HEK293 (cell line): Measurements from ENCODE around the gene IL13.

Source experiments
- GLI4 ChIP-seq: fragments of 450-650 bp; formaldehyde crosslinking; IDR thresholded peaks from 2 replicates; pipeline ENCODE4 v1.5.1; 2016; ENCODE audit warnings: missing biosample characterization, missing genetic modification characterization
- WT1 ChIP-seq: fragments of 450-650 bp; formaldehyde crosslinking; IDR thresholded peaks from 2 replicates; pipeline ENCODE4 v1.5.1; 2016; ENCODE audit warnings: missing biosample characterization, missing genetic modification characterization
- ZBTB7A ChIP-seq: fragments of 450-650 bp; formaldehyde crosslinking; IDR thresholded peaks from 2 replicates; pipeline ENCODE4 v1.5.1; 2016; ENCODE audit warnings: low read depth, missing biosample characterization, missing genetic modification characterization
- ZEB2 ChIP-seq: fragments of 450-650 bp; formaldehyde crosslinking; IDR thresholded peaks from 2 replicates; pipeline ENCODE4 v1.5.1; 2016; ENCODE audit warnings: missing biosample characterization, missing genetic modification characterization
- ZNF184 ChIP-seq: fragments of 450-650 bp; IDR thresholded peaks from 2 replicates; pipeline ENCODE4 v1.5.1; 2018; ENCODE audit warnings: missing biosample characterization, mild to moderate bottlenecking, missing genetic modification characterization
- ZNF221 ChIP-seq: fragments of 450-650 bp; formaldehyde crosslinking; IDR thresholded peaks from 2 replicates; pipeline ENCODE4 v1.5.1; 2017; ENCODE audit warnings: missing biosample characterization, missing genetic modification characterization, borderline replicate concordance
- ZNF239 ChIP-seq: fragments of 450-650 bp; formaldehyde crosslinking; IDR thresholded peaks from 2 replicates; pipeline ENCODE4 v1.5.1; 2016; ENCODE audit warnings: missing biosample characterization, missing genetic modification characterization
- ZNF335 ChIP-seq: fragments of 450-650 bp; formaldehyde crosslinking; conservative IDR thresholded peaks from 2 replicates; pipeline ENCODE4 v1.5.1; 2016; ENCODE audit warnings: missing biosample characterization, missing genetic modification characterization
- ZNF350 ChIP-seq: fragments of 450-650 bp; formaldehyde crosslinking; IDR thresholded peaks from 2 replicates; pipeline ENCODE4 v1.5.0; 2017; ENCODE audit warnings: missing biosample characterization, mild to moderate bottlenecking, missing genetic modification characterization
- ZNF707 ChIP-seq: fragments of 450-650 bp; formaldehyde crosslinking; IDR thresholded peaks from 2 replicates; pipeline ENCODE4 v1.5.1; 2016; ENCODE audit warnings: missing biosample characterization, missing genetic modification characterization
- TF ChIP-seq, protein P1 (sequence below): fragments of 450-650 bp; formaldehyde crosslinking; IDR thresholded peaks from 2 replicates; pipeline ENCODE4 v1.5.1; 2016; ENCODE audit warnings: missing biosample characterization, missing genetic modification characterization
- TF ChIP-seq, protein P2 (sequence below): fragments of 450-650 bp; formaldehyde crosslinking; IDR thresholded peaks from 2 replicates; pipeline ENCODE4 v1.5.1; 2016; ENCODE audit warnings: missing biosample characterization, missing genetic modification characterization
- TF ChIP-seq, protein P3 (sequence below): IDR thresholded peaks from 2 replicates; pipeline ENCODE4 v1.6.1; 2011; ENCODE audit warnings: mild to moderate bottlenecking, low read depth, low read length, borderline replicate concordance

GRCh38 chr5:132669966-132670882 lies 12.3 kb downstream of the IL13 start:
- TF ChIP-seq, protein P1, sequence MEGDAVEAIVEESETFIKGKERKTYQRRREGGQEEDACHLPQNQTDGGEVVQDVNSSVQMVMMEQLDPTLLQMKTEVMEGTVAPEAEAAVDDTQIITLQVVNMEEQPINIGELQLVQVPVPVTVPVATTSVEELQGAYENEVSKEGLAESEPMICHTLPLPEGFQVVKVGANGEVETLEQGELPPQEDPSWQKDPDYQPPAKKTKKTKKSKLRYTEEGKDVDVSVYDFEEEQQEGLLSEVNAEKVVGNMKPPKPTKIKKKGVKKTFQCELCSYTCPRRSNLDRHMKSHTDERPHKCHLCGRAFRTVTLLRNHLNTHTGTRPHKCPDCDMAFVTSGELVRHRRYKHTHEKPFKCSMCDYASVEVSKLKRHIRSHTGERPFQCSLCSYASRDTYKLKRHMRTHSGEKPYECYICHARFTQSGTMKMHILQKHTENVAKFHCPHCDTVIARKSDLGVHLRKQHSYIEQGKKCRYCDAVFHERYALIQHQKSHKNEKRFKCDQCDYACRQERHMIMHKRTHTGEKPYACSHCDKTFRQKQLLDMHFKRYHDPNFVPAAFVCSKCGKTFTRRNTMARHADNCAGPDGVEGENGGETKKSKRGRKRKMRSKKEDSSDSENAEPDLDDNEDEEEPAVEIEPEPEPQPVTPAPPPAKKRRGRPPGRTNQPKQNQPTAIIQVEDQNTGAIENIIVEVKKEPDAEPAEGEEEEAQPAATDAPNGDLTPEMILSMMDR = no peak
- TF ChIP-seq ZBTB7A (tag by site-specific recombination) (no peak), GLI4 (no peak), ZNF335 (tag by site-specific recombination) (no peak), ZNF707 (tag by site-specific recombination) (no peak), ZNF221 (tag by site-specific recombination) (no peak), ZNF184 (no peak), ZNF350 (tag by site-specific recombination) (no peak), ZEB2 (tag by site-specific recombination) (no peak), WT1 (tag by site-specific recombination) (no peak), ZNF239 (no peak)
- TF ChIP-seq, protein P2, sequence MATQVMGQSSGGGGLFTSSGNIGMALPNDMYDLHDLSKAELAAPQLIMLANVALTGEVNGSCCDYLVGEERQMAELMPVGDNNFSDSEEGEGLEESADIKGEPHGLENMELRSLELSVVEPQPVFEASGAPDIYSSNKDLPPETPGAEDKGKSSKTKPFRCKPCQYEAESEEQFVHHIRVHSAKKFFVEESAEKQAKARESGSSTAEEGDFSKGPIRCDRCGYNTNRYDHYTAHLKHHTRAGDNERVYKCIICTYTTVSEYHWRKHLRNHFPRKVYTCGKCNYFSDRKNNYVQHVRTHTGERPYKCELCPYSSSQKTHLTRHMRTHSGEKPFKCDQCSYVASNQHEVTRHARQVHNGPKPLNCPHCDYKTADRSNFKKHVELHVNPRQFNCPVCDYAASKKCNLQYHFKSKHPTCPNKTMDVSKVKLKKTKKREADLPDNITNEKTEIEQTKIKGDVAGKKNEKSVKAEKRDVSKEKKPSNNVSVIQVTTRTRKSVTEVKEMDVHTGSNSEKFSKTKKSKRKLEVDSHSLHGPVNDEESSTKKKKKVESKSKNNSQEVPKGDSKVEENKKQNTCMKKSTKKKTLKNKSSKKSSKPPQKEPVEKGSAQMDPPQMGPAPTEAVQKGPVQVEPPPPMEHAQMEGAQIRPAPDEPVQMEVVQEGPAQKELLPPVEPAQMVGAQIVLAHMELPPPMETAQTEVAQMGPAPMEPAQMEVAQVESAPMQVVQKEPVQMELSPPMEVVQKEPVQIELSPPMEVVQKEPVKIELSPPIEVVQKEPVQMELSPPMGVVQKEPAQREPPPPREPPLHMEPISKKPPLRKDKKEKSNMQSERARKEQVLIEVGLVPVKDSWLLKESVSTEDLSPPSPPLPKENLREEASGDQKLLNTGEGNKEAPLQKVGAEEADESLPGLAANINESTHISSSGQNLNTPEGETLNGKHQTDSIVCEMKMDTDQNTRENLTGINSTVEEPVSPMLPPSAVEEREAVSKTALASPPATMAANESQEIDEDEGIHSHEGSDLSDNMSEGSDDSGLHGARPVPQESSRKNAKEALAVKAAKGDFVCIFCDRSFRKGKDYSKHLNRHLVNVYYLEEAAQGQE (tag by site-specific recombination) = no peak
- TF ChIP-seq, protein P3, sequence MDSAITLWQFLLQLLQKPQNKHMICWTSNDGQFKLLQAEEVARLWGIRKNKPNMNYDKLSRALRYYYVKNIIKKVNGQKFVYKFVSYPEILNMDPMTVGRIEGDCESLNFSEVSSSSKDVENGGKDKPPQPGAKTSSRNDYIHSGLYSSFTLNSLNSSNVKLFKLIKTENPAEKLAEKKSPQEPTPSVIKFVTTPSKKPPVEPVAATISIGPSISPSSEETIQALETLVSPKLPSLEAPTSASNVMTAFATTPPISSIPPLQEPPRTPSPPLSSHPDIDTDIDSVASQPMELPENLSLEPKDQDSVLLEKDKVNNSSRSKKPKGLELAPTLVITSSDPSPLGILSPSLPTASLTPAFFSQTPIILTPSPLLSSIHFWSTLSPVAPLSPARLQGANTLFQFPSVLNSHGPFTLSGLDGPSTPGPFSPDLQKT = no peak
